Measurements from ENCODE around the gene CSNK2A1.
"Not testable (repeated sequence)": the region's sequence is repeated elsewhere in the genome, so short reads cannot be mapped to it uniquely, and the experiment has no call there.

CSNK2A1 gene

DNA sequence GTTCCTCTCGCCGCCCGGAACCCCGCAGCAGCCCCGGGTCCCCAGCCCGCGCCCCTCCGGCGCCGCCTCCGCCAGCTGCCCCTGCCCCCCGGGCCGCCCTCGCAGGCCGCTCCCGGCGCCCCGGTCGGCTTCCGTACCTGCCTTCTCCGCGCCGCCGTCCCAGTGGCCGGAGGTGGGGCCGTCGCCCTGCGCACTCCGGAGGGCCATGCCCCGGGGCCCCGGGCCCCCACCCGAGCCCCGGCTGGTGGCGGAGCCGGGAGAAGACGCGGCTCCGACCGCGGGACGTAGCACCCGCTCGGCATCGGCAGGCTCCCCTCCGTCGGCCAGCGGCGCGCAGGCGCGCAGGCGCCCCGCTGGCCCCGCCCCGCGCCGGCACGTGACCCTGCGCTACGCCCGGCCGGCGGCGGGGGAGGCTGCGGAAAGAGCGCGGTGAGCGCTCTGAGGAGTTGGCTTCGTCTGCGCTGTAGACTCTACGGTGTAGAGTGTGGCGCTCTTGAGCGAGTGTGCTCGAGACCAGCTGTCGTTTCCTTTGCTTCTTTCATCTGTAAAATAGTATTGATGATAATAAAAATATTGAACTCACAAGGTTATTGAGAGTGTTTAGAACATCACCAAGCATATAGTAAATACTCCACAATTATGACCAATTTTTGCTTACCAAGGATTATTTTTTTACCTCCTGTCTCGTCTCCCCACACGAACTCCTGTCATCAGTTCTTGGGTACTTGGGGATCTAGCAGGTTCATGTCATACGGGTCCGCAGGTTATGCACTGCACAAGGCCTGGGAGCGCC lies 81.2 kb downstream of the CSNK2A1 start, which contains the start of gene TBC1D20:
Gene TBC1D20, minus strand, starts transcription at position 335 of the 793 bp plus-strand sequence. Its CDS starts 128 bp downstream, at position 207.
- FAIRE-seq (peak; percentile 91), DNase-seq (ENCODE audit: insufficient read length, low spot score) (peak; percentile 94)

DNA sequence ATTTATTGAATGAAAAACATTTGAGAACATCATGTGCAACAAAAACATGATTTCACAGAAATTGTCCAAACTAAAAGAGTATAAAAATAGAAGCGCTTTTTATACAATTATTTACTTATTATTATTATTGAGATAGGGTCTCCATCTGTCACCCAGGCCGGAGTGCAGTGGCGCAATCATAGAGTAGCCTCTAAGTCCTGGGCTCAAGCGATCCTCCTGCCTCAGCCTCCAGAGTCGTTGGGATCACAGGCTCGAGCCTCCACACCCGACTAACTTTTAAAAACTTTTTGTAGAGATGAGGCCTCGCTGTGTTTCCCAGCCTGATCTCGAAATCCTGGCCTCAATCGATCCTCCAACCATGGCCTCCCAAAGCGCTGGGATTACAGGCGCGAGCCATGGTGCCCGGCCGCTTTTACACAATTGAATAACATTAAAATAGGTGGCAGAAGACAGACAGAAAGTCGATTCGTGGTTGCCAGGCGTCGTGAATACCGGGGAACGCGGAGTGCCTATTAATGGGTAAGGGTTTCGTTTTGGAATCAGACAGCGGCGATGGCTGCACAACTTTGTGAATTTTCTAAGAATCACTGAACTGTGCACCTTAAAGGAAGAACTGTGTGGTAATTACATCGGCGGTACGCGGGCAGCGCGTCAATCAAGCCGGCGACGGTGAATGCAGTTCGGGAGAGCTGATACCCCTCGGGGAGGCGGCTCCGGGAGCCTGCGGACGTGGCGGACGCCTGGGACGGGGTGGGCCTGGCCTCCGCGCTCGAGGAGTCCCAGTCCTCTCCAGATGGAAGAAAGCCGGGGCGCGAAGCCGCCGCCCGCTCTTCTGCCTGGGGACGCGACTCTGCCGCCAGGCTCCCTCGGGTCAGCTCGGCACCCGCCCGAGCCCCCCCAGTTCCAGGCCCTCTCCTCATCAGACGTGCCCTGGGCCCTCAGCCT lies 82.1 kb downstream of the CSNK2A1 start:
- FAIRE-seq: no peak

DNA sequence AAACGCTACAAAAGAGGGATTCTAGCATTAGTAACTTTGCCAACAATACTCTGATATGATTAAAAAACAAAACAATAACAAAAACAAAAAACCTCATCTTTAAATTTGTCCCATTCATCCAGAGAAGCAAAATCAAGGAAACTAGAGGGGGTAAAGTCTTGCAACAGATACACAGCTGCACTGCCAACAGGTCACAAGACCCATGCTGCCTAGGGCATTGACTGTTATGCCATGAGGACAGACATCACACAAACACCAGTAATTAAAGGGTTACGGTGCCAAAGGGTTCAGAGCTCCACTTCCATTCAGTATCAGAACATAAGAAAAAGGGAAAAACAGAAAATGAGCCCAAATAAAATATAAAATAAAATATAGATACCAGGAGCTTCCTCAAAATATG lies 82.9 kb downstream of the CSNK2A1 start:
- DNase-seq (ENCODE audit: insufficient read length, low spot score) (no peak), FAIRE-seq (no peak)

More for the DNA sequence above, 82.1 kb downstream of the CSNK2A1 start:
- peak; percentile 48 for DNase-seq (ENCODE audit: insufficient read length, low spot score)

DNA sequence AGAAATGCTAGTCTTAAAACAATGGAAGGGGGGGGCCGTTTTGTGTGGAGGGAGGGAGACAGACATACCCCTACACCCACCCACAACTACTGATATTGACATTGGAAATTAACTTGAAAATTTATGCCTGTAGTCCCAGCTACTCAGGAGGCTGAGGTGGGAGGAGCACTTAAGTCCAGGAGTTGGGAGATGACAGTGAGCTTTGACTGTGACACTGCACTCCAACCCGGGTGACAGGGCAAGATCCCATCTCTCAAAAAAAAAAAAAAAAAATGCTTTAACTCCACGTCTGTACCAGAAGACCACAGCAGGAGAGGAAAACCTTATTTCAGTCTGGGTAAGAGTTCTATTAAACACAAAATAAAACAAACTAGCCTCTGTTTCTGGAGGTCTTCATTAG lies 83.4 kb downstream of the CSNK2A1 start:
- no peak for FAIRE-seq
- no peak for DNase-seq (ENCODE audit: insufficient read length, low spot score)

- DNase-seq (ENCODE audit: insufficient read length, low spot score): no peak
- no peak for FAIRE-seq
Measured at GRCh38 chr20:458776-459175, 84.8 kb downstream of the CSNK2A1 start.

DNA sequence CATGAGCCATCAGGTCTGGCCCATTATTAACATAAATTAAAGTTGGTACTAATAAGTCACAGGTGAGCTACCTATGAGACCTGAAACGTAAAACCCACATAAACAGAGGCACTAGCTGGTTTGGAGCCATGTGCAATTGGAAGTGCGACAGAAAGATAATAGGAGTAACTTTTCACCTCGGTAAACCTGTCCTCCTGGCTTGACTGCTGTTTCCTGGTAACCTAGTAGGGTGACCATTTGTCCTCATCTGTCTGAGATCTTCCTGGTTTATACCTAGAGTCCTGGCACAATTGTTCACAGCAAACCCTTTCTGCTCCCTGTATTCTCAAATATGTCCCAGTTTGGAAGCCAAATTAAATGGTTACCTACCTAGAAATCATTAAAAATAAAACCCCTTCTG lies 88.6 kb downstream of the CSNK2A1 start:
- FAIRE-seq (no peak), DNase-seq (ENCODE audit: insufficient read length, low spot score) (no peak)

DNA sequence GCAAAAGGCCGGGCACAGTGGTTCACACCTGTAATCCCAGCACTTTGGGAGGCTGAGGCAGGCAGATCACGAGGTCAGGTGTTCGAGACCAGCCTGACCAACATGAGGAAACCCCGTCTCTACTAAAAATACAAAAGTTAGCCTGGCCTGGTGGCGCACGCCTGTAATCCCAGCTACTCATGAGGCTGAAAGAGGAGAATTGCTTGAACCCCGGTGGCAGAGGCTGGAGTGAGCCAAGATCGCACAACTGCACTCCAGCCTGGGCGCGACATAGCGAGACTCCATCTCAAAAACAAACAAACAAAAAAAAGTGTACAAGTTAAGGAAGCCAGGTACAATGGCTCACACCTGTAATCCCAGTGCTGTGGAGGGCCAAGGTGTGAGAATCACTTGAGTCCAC lies 91.6 kb downstream of the CSNK2A1 start:
- FAIRE-seq; DNase-seq (ENCODE audit: insufficient read length, low spot score): not testable (repeated sequence)

GRCh38 chr20:445514-446336 lies 97.9 kb downstream of the CSNK2A1 start:
- DNase-seq (ENCODE audit: insufficient read length, low spot score) (no peak), FAIRE-seq (no peak)

GRCh38 chr20:444862-445426 lies 98.6 kb downstream of the CSNK2A1 start:
- DNase-seq (ENCODE audit: insufficient read length, low spot score): no peak

DNA sequence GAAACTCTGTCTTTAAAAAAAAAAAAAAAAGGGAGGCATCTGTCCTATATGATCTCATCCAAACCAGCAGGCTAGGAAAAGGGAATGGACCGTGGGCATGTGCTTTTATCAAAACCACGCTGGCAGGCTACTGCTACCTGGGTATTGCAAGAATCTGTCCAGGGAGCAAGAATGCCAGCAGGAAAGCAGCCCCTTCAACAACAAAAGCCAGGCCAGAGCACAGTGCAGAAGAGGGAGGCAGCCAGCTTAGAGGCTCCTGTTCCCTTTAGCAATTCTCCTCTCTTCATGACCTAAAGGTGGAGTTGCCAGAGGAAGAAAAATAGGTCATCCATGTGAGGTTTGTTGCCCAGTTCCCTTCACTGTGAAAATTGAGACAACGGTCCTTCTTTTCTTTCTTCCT lies 99.5 kb downstream of the CSNK2A1 start:
- DNase-seq (ENCODE audit: insufficient read length, low spot score): no peak
- FAIRE-seq: no peak

More at GRCh38 chr20:444862-445426, 98.6 kb downstream of the CSNK2A1 start:
- no peak for FAIRE-seq

- DNase-seq (ENCODE audit: insufficient read length, low spot score) (no peak), FAIRE-seq (no peak)
Measured at GRCh38 chr20:443223-443775, 100.3 kb downstream of the CSNK2A1 start.

- no peak for FAIRE-seq
- no peak for DNase-seq (ENCODE audit: insufficient read length, low spot score)
Measured at GRCh38 chr20:440636-441035, 103.0 kb downstream of the CSNK2A1 start.

DNA sequence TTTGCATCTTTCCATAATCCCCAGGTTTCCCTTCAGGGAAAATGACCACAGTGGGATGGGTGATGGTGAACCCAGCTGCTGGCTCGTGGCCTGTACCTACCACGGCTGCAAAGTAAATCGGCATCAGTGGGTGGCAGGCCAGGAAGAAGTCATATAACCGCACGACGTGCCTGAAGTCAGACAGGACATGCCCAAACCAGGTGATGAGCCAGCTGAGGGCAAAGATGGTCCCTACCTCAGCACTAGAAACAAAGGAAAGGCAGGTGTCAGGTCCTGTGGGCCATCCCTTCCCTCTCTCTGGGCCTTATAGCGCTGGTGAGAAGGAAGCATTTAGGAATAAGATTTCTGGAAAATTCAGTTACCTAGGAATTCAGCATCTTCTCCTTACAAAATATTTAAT lies 103.4 kb downstream of the CSNK2A1 start:
- FAIRE-seq: no peak
- DNase-seq (ENCODE audit: insufficient read length, low spot score): no peak

- FAIRE-seq: no peak
- DNase-seq (ENCODE audit: insufficient read length, low spot score): no peak
Measured at GRCh38 chr20:438571-439469, 104.8 kb downstream of the CSNK2A1 start.

GRCh38 chr20:437787-438486 lies 105.7 kb downstream of the CSNK2A1 start:
- no peak for FAIRE-seq
- DNase-seq (ENCODE audit: insufficient read length, low spot score): no peak

GRCh38 chr20:436476-436875 lies 107.1 kb downstream of the CSNK2A1 start:
- DNase-seq (ENCODE audit: insufficient read length, low spot score): no peak
- FAIRE-seq: no peak

- DNase-seq (ENCODE audit: insufficient read length, low spot score) (no peak), FAIRE-seq (no peak)
Measured at GRCh38 chr20:435558-435957, 108.0 kb downstream of the CSNK2A1 start.

GRCh38 chr20:434661-435419 lies 108.8 kb downstream of the CSNK2A1 start:
- DNase-seq (ENCODE audit: insufficient read length, low spot score) (no peak), FAIRE-seq (no peak)
